Measurements from ENCODE around the gene NHSL1.

The NHSL1 gene

DNA sequence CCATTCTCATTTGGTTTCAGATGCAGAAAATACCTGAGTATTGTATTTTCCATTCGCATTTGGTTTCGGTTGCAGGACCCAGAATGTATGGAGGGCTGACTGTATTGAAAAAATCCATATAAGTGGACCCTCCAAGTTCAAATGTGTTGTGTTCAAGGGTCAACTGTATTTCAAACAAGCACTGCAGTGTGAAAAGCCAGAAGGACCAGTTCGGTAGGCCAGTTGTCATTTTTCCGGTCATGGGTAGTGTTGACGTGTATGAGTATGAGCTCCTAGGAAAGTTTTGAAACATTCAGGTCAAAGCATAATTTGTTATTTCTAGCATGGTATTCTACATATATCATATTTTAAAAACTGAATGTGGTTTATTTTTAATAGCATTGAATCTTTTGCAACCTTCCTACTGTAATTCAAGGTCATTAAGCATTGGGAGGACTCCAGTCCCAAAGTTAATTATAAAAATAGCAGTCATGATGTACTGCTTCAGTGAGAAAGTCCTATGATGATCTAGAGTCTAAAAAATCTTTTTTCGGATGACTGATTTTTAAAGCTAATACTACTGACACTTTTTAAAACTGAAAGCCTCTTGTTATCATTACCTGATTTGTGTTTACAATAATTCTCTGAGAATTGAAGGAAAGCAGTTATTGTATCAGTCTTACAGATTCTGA, 18.9 kb downstream of the NHSL1 start:
- TF ChIP-seq, protein P1, sequence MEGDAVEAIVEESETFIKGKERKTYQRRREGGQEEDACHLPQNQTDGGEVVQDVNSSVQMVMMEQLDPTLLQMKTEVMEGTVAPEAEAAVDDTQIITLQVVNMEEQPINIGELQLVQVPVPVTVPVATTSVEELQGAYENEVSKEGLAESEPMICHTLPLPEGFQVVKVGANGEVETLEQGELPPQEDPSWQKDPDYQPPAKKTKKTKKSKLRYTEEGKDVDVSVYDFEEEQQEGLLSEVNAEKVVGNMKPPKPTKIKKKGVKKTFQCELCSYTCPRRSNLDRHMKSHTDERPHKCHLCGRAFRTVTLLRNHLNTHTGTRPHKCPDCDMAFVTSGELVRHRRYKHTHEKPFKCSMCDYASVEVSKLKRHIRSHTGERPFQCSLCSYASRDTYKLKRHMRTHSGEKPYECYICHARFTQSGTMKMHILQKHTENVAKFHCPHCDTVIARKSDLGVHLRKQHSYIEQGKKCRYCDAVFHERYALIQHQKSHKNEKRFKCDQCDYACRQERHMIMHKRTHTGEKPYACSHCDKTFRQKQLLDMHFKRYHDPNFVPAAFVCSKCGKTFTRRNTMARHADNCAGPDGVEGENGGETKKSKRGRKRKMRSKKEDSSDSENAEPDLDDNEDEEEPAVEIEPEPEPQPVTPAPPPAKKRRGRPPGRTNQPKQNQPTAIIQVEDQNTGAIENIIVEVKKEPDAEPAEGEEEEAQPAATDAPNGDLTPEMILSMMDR (conservative IDR thresholded peaks at IDR 0.05; ENCODE audit: low read depth, low read length): no peak
- DNase-seq (ENCODE audit: low read depth): no peak
- H3K4me3 ChIP-seq (ENCODE audit: low read length): no peak overlapping the region

DNA sequence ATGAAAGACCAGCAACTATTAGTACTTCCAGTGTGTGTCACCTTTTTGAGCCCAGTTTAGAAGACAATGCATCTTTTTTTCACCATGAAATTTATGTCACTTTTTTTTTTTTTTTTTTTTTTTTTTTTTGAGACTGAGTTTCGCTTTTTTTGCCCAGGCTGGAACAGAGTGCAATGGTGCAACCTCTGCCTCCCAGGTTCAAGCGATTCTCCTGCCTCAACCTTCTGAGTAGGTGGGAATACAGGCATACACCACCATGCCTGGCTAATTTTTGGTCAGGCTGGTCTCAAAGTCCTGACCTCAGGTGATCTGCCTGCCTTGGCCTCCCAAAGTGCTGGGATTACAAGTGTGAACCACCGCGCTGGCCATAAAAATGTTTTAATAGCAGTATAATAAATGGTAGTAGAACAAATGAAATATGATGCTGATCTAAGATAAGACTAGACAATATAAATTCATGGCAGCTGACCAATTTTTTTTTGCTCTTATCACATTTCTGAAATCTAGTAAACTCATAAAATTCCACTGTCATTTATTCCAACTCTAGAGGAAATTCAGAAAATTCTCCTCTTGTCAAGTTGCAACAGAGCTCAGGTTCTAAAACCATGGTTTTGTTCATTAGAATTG, 21.3 kb downstream of the NHSL1 start:
- no peak overlapping the region for H3K4me3 ChIP-seq (ENCODE audit: low read length)
- TF ChIP-seq, protein P1 (conservative IDR thresholded peaks at IDR 0.05; ENCODE audit: low read depth, low read length): no peak
- no peak for DNase-seq (ENCODE audit: low read depth)

DNA sequence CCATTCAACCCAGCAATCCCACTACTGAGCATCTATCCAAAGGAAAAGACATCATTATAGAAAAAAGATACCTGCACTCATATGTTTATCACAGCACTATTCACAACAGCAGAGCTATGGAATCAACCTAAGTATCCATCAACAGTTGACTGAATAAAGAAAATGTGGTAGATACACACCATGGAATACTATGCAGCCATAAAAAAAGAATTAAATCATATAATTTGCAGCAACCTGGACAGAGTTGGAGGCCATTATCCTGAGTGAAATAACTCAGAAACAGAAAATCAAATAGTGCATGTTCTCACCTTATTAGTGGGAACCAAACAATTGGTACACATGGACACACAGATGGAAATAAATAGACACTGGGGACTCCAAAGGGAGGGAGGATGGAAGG, 23.2 kb downstream of the NHSL1 start:
- TF ChIP-seq, protein P1 (conservative IDR thresholded peaks at IDR 0.05; ENCODE audit: low read depth, low read length): no peak
- H3K4me3 ChIP-seq (ENCODE audit: low read length): no peak overlapping the region
- DNase-seq (ENCODE audit: low read depth): no peak

DNA sequence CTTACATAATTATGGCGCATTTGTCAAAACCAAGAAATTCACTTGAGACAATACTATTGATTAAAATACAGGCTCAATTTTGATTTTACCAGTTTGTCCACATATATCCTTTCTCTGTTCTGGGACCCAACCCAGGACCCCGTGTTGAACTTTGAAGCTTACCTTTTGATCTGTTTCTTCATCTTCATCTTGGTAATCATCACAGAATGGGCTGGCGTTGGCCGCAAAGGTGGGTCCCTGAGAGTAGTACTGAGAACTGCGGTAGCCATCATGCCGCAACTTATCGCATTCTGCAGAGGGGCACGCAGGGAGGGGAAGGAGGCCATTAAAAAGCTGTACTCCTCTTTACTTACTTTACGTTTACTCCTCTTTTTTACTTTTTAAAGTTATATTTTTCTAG, 26.1 kb downstream of the NHSL1 start:
- DNase-seq (ENCODE audit: low read depth): no peak
- no peak overlapping the region for H3K4me3 ChIP-seq (ENCODE audit: low read length)
- TF ChIP-seq, protein P1 (conservative IDR thresholded peaks at IDR 0.05; ENCODE audit: low read depth, low read length): no peak

DNA sequence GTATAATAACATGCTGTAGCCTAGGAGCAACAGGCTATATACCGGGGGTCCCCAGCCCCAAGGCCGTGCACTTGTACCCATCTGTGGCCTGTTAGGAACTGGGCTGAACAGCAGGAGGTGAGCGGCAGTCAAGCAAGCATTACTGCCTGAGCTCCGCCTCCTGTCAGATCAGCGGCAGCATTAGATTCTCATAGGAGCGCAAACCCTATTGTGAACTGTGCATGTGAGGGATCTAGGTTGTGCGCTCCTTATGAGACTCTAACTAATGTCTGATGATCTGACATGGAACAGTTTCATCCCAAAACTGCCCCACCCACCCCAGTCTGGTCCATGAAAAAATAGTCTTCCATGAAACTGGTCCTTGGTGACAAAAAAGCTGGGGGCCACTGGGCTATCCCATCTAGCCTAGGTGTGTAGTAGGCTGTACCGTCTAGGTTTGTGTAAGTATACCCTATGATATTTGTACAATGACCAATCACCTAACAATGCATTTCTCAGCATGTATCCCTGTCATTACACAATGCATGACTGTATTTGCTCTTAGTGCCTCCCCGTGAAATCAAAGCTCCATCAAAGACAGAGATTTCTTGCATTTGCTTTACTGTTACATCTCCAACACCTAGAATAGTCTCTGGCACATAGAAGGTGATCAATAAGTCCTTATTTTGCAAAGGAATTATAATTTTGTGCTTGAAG, 30.8 kb downstream of the NHSL1 start:
- DNase-seq (ENCODE audit: low read depth): no peak
- TF ChIP-seq, protein P1 (conservative IDR thresholded peaks at IDR 0.05; ENCODE audit: low read depth, low read length): no peak
- H3K4me3 ChIP-seq (ENCODE audit: low read length): no peak overlapping the region

DNA sequence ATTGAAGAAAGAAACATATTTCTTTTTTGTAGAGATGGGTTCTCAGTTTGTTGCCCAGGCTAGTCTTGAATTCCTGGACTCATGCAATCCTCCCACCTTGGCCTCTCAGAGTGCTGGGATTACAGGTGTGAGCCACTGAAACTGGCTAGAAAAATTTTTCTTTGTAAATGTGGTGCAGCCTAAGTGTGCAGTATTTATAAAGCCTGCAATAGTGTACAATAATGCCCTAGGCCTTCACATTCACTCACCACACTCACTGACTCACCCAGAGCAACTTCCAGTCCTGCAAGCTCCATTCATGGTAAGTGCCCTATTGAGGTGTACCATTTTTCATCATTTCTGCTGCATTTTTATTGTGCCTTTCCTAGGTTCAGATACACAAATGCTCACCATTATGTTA, 31.4 kb downstream of the NHSL1 start:
- TF ChIP-seq, protein P1 (conservative IDR thresholded peaks at IDR 0.05; ENCODE audit: low read depth, low read length): no peak

More for the DNA sequence above, 31.4 kb downstream of the NHSL1 start:
- no peak for DNase-seq (ENCODE audit: low read depth)
- H3K4me3 ChIP-seq (ENCODE audit: low read length): no peak overlapping the region

All from retinal pigment epithelial cell (primary cell).